ENCODE results near the gene DAB2. TPM values are rescaled to one million over a fixed set of nuclear protein-coding genes. Genes with fewer than 3 reads are reported as not detected.
A peak's percentile ranks its signal among the peaks of the same experiment; 100 is the strongest.

DAB2 gene
- total and polyA plus RNA-seq, 8 donors, result 3.1 to 74.4 (median 35.7) TPM

DNA sequence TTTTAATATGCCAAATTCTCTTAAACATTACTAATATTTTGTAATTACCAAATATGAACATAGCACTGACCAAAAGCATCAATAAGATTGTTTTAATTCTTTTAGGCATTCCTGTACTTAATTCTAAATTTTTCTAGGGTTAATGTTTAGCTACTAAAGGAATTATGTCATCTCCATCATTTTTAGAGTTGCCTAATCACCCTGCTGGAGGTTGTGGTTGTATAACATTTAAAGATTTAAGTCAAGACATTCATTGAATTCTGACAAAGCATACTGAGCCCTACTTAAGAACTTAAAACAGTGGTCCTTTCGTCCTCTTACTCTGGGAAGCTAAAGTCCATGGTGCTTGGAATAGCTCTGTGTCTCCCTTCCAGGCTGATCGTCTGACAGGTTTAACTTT is 28.1 kb upstream of the DAB2 start:
- no peak overlapping the region for H3K27ac ChIP-seq
- 75 to 82% (median 79%) methylated on average over 2 of the region's 2 CpGs for WGBS, 5 donors
- H3K36me3 ChIP-seq, result no peaks in the 10 kb centered on the region
- no peaks in the 10 kb centered on the region for H3K4me1 ChIP-seq
- TF ChIP-seq CTCF (IDR thresholded peaks at IDR 0.05), result no peak
- TF ChIP-seq EP300 (IDR thresholded peaks at IDR 0.05), result no peak
- no peak for TF ChIP-seq POLR2AphosphoS5 (IDR thresholded peaks at IDR 0.05)
- TF ChIP-seq POLR2A (IDR thresholded peaks at IDR 0.05), result no peak
- H3K9me3 ChIP-seq, result no peaks in the 10 kb centered on the region
- intact Hi-C loops (cut with DNase I; ENCODE audit: low total_unique reads), result no loop called here
- DNase-seq, result no peak
- no peak overlapping the region for H3K4me3 ChIP-seq
- H3K27me3 ChIP-seq, result no peaks in the 10 kb centered on the region

GRCh38 chr5:39451276-39451941 is 26.6 kb upstream of the DAB2 start:
- no peak for TF ChIP-seq POLR2A (IDR thresholded peaks at IDR 0.05)
- no peak for TF ChIP-seq POLR2AphosphoS5 (IDR thresholded peaks at IDR 0.05)
- 36 to 51% (median 39%) methylated on average over 2 of the region's 2 CpGs for WGBS, 5 donors
- DNase-seq, result no peak
- no peaks in the 10 kb centered on the region for H3K36me3 ChIP-seq
- H3K4me3 ChIP-seq, result no peak overlapping the region
- no peaks in the 10 kb centered on the region for H3K9me3 ChIP-seq
- H3K4me1 ChIP-seq, result no peaks in the 10 kb centered on the region
- no peak overlapping the region for H3K27ac ChIP-seq
- H3K27me3 ChIP-seq, result no peaks in the 10 kb centered on the region
- intact Hi-C loops (cut with DNase I; ENCODE audit: low total_unique reads), result no loop called here

DNA sequence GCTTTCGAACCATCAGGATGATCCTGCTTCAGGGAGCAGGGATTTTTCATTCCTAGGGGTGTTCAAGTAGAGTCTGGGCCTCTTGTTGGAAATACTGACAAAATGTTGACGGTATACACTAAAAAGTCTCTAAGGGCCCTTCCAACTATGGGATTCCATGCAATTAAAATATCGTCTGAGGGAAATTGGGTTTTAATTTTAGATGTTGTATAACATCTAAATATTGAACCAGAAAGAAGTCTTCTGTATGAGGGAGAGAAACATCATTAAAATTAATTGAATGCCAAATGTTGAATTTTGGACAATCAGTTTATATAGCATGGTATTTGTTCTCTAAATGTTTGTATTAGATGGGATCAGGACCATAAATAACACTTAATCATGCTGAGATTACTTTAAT is 25.7 kb upstream of the DAB2 start:
- intact Hi-C loops (cut with DNase I; ENCODE audit: low total_unique reads), result no loop called here
- Histone ChIP-seq H3K9me3 (no peaks in the 10 kb centered on the region), H3K4me1 (no peaks in the 10 kb centered on the region), H3K27ac (no peak overlapping the region), H3K36me3 (no peaks in the 10 kb centered on the region), H3K4me3 (no peak overlapping the region), H3K27me3 (no peaks in the 10 kb centered on the region)
- TF ChIP-seq EP300 (IDR thresholded peaks at IDR 0.05), result no peak
- TF ChIP-seq POLR2A (IDR thresholded peaks at IDR 0.05), result no peak
- no peak for TF ChIP-seq POLR2AphosphoS5 (IDR thresholded peaks at IDR 0.05)
- no peak for TF ChIP-seq CTCF (IDR thresholded peaks at IDR 0.05)
- no peak for DNase-seq
- 70 to 81% (median 80%) methylated on average over 3 of the region's 3 CpGs for WGBS, 5 donors

GRCh38 chr5:39449591-39449990 is 24.8 kb upstream of the DAB2 start:
- intact Hi-C loops (cut with DNase I; ENCODE audit: low total_unique reads), result no loop called here
- 40 to 69% (median 45%) methylated on average over 3 of the region's 3 CpGs for WGBS, 5 donors
- Histone ChIP-seq H3K9me3 (no peaks in the 10 kb centered on the region), H3K27me3 (no peaks in the 10 kb centered on the region), H3K27ac (no peak overlapping the region), H3K4me1 (no peaks in the 10 kb centered on the region), H3K36me3 (no peaks in the 10 kb centered on the region), H3K4me3 (no peak overlapping the region)
- DNase-seq, result no peak
- TF ChIP-seq EP300 (IDR thresholded peaks at IDR 0.05) (no peak), CTCF (IDR thresholded peaks at IDR 0.05) (no peak), POLR2AphosphoS5 (IDR thresholded peaks at IDR 0.05) (no peak), POLR2A (IDR thresholded peaks at IDR 0.05) (no peak)

- Histone ChIP-seq H3K36me3 (no peaks in the 10 kb centered on the region), H3K27ac (no peak overlapping the region), H3K4me3 (no peak overlapping the region), H3K4me1 (peaks cover 0 to 4% (median 0%) of the 10 kb centered on the region in 4 donors), H3K27me3 (no peaks in the 10 kb centered on the region), H3K9me3 (no peaks in the 10 kb centered on the region)
- intact Hi-C loops (cut with DNase I; ENCODE audit: low total_unique reads), result no loop called here
- TF ChIP-seq POLR2A (IDR thresholded peaks at IDR 0.05) (no peak), CTCF (IDR thresholded peaks at IDR 0.05) (no peak), POLR2AphosphoS5 (IDR thresholded peaks at IDR 0.05) (no peak), EP300 (IDR thresholded peaks at IDR 0.05) (no peak)
- DNase-seq, result peak in 1 of 2 donors; percentile 25
- 83 to 92% (median 87%) methylated on average over 13 of the region's 13 CpGs for WGBS, 5 donors
Measured at GRCh38 chr5:39448506-39449128, 23.8 kb upstream of the DAB2 start.
